Stimulated activated CD8-positive, alpha-beta memory T cell treated with anti-CD3 and anti-CD28 coated beads, Interleukin-7, amount 100 ng/mL, for 4 hours (primary cell): ENCODE measurements around the gene MMAB.

Experiments used
- DNase-seq, 2 donors: peaks; one replicate each; pipeline ENCODE4 v3.0.0-alpha.2; 2020; ENCODE audit warnings: low read depth in 2 of 2

MMAB gene

DNA sequence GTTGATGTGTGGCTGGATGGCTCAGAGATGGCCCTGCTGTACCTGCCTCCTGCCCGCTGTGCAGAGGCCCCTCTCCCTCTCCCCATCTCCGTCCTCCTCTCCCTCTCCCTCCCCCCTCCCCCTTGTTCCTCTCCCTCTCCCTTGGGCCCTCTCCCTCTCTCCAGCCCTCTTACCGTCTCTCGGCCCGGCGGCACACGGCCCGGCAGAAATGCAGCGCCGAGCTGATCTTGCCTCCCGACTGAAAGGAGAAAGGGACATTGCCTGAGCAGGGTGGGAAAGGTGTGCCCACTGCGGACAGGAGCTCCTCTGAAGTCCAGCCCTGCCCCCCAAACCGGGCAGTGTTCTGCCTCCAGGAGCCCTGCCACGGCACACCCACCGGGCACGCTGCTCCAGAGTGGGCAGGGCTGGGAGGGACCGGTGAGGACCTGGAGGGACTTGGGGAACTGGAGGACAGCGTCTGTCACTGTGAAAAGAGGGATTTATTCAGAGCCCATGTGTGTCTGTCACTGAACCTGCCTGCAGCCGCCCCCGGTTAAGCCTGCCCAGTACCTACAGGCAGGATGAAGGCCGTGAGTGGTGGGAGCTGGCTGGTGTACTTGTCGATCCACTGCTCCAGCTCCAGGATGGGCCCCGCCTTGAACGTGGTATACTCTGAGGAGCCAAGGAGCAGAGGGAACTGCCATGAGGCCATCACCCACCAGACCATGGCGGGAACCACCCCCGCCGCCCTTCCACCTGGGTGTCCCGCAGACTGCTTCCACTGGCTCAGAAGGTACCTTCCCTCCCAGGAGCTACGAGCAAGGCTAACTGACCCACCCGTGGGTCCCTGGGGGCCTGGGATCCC is 12.2 kb downstream of the MMAB start:
- DNase-seq, result no peak

DNA sequence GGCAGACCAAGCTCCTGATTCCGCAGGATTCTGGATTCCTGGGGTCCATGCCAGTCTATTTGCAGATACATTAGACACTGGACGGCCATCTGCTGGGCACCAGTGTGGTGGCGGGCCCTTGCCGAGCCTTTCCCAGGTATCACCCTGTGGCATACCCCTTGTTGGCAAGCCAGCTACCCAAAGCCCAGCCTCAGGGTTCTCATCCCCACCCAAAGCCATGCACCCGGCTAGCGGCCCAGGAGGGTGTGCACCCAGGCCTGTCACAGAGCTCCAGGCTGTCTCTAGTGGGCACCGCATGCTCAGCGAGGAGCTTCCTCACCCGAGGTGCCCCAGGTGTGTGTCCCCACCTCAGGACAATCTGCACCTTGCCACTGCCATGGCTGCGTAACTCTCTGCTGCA is 13.7 kb downstream of the MMAB start:
- DNase-seq, result no peak

DNA sequence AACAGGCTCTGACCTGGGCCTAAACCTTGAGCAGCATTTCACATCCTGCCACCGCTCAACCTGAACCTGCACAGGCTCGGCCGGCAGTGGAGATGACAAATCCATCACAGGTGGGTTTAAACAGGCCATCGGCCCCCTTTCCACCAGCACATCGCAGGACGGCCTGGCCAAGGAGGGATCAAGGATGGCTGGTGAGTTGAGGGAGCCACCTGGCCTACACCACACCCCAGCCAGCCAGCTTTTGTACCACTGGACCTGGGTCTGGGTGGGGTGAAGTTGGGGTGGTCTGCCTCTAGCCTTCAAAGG is 14.2 kb downstream of the MMAB start:
- no peak for DNase-seq

DNA sequence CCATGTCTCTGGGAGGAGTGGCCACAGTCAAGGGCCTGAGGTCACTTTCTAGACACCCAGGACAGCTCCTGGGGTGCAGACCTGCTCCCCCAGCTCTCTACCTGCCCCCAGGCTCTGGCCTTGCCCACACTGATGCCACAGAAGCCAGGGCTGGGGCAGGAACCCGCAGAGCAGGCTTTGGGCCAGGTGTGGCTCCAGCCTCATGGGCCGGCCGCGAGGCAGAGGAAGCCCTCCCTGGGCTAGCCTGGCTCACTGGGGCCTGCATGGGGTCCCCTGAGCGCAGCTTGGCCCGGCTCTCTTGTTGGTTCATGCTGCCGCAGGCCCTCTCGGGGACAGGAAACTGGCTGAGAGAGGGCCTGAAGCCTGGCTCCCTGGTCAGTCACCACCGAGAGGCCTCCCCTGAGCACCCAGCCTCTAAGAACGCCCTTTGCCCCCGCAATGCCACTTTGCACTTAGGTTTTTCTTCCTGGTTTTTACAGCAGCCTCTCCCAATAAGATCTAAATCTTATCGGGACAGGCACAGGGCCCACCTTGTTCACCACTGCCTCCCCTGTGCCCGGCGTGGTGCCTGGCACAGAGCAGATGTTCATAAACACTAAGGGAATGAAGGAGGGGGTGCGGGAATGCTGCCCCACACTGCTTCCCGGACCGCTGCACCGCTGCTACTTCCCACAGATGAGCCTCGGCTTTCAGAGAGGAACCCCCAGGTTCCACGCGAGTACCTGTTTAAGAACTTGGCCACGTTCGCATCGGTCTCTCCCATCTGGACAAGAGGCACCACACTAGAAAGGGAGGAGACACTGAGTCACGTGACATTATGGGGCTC is 14.7 kb downstream of the MMAB start:
- DNase-seq, result no peak

DNA sequence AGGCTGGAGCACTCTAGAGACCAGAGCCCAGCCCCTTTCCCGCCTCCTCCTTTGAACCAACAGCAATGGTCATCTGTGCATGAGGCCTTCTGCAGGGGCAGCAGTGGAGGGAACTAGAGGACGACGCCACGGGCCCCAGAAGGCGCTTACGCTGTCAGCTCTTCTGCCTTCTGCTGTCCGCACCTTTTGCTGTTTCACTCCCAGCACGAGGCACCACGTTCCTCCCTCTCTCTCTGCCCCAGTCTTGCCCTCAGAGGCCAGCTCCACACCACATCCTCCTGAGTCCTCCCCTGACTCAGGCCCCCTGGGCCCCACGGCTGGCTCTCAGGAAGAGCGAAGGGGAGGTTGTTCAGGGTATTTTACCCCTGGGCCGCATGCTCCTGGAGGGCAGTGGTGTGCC is 15.5 kb downstream of the MMAB start:
- DNase-seq, result no peak

DNA sequence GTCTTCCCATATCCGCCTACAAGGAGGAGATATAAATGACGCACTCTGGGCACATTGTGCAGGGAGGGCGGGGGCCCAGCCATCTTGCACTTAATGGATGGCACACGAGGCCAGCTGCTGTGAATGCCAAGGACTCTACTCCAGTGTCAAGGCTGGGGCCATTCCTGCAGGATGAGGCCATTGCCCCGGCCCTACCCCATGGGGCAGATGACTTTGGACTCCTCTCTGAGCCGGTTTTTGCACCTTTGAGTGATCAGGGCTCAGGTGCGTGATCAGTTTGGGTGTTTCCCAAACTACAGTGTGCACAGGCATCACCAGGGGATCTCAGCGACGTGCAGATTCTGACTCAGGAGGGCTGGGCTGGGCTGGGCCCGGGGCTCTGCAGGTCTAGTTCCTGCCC is 16.1 kb downstream of the MMAB start:
- no peak for DNase-seq

DNA sequence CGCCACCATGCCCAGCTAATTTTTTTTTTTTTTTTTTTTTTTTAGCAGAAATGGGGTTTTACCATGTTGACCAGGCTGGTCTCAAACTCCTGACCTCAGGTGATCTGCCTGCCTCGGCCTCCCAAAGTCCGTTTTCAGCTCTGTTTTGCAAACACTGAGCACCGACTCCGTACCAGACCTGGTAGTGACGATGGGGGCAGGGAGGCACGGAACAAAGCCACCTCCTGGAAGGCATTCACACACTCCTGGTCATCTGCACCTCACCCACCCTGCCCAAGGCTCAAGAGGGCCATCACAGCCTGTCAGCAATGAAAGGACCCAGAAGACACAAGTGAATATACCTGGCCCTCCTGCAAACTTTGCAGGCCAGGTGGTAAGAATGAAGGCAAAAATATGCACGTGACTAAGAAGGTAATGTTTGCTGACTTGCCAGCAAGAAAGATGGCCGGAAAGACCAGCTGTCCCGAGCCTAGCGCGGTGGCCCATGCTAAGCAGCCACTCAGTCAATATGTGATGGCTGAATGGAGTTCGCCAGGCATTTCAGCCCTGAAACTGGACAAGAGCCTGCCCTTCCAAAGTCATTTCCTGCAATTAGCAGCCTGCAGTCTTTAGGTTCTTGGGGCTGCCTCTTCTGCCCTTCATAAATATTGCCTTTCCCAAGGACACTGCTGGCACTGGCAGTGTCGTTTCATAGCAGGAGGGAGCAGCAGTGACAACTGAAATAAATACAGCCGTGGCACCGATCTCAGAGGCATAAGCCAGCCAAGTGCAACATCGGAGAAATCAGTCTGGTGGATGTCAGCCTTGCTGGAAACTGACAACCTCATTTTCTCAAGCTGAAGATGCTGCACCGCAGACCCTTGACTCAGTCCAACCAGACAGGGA is 17.6 kb downstream of the MMAB start:
- DNase-seq, result no peak

DNA sequence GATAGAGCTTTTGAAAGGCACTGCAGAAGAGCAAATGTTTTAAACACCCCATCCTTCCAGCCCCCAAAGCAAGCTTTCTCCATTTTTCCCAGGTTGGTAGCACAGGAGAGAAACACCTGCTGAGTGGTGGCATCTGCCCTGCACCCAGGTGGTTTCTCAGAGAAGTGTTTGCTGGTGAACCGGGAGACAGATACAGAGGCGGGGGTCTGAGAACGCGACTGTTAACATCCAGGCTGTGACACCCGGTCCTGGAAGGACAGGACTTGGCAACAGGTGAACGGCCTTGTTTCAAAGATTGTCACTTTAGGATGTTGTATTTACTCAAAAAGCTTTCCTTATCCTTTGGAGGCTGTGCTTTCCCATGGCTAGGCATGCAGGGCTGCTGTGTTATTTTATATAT is 18.5 kb downstream of the MMAB start:
- DNase-seq, result no peak

DNA sequence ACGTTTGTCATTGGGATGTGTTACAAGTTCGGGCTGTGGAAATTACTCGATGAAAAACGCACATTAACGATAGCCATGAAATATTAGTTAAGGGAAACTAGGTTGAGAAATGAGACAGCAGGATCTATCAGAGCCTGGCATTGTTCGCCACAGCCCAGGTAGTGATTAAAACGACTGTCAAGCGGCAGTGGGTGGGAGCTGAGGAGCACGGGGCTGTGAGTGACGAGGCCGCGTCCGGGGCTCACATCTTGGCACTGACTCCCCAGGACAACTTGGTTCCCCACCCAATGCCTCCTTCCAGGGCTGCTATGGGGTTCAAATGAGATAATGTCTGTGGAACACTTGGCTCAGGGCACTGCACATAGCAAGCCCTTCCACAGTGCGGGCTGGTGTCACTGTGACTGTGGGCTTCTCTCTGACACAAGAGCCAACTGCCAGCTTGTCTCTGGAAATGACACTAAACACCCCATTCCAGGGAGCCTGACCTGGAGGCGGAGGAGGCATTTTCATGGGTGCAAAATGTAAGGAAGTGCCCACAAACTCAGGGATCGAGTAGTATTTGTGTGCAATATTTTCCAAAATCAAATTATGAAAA is 19.3 kb downstream of the MMAB start:
- no peak for DNase-seq

DNA sequence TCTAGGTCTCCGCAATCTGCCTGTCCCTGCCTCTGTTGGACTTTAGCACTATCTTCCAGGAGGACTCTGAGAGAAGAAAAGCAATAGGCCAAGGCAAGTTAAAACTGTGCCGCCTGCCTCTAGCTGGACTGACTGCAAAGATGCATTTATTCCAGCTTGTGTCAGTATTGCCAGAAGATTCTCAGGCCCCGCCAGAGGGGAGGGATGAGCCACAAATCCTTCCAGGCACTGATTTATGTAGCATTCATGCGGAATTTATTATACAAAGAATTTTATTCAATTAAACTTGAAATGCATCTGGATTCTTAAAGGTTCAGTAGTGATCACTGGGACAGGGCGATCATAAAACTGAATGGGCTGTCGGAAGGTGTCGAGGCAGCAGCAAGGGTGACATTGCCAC is 19.8 kb downstream of the MMAB start:
- DNase-seq, result no peak

DNA sequence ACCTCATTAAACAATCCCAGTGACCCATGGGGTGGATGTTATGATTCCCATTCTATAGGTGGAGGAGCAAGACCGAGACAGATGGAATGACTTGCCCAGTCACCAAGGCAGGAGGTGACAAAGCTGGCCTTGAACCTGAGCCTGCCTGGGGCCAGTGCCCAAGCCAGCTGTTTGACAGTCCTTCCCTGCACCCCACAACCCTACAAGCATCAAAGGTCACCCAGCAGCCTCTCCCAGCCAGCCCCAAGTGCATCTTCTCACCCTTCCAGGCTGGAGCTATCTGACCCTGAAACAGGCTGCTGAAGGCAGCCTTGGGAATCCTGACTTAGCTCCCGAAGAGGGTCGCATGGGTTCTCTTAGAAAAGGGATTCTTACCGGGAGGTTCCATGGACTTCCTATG is 20.3 kb downstream of the MMAB start:
- no peak for DNase-seq

DNA sequence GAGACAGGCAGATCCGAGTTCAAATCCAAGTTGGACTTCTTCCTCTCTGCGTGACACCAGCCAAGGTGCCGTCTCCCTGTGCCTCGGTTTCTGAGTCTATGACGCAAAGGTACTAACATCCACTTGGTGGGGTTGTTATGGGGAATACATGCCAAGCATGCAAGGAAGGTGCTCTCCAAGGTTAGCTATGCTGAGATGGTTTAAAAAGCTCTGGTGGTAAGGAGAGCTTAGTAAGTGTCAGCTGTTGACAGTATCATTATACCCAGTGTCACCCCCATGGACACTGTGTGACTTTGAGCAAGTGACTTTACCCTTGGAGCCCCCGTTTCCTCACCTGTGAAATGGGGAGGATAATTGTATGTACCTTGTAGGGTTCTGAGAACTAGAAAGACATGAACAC is 22.2 kb downstream of the MMAB start:
- DNase-seq, result no peak

DNA sequence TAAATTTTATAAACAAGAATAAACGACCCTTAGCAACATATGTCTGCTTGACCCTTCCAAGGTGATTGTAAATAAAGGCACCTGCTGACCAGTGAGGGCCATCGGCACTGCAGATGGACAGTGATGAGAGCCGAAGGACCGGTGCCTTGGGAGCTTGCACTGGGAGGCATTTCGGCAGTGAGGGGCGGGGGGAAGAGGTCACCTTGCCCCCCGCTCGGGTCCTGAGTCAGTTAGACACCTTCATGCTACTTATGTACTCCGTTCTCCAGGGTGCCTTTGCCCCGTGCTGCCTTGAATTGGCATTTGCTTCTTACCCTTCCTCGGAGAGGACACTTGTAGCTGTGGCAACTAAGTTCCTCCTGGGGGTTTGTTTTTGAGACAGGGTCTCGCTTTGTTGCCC is 23.0 kb downstream of the MMAB start:
- DNase-seq, result no peak

DNA sequence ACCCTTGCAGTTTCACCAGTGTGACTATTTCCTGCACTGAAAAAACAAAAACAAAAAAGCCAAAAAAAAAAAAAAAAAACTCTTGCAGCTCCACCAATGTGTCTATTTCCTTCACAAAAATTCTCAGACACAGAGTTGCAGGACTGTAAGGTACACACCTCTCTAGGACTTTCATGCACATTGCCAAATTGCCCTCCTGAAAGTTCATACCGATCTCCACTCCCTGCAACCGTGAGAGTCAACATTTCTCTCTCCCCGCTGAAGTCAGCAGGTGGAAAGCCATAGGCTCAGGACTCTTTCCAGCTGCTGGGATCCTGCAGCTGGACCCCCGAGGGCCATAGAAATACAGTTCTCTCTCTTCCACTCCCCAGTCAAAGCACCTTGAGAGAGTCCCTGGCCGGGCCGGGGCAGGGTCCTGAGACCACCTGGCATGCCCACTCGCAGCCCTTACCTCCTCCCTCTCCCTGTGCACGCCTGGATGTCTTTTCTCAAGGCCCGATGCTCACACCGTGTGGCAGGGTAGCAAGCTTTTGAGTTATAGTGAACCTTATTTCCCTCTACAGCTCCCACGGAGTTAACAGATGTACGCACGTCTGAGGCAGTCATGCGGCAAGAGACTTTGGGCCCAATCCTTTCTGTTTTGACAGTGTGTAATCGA is 23.6 kb downstream of the MMAB start:
- DNase-seq, result no peak

DNA sequence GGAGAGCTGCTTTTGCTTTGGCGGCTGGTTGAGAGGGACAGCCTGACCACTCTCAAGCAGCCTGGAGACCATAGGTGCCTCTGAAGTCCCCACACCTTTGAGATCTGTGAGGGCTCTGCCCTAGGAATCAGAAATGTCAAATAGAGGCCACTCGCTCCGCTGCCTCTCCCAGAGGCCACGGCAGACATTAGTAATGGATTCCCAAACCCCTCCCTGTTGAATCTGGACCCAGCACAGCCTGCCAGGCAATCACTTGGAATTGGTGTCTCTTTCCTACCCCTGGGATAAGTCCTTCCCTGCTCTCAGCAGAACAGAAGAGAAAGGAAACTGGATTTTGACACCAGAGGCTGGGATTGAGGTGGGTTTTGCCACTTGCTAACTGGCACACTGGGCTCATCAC is 25.0 kb downstream of the MMAB start:
- no peak for DNase-seq

DNA sequence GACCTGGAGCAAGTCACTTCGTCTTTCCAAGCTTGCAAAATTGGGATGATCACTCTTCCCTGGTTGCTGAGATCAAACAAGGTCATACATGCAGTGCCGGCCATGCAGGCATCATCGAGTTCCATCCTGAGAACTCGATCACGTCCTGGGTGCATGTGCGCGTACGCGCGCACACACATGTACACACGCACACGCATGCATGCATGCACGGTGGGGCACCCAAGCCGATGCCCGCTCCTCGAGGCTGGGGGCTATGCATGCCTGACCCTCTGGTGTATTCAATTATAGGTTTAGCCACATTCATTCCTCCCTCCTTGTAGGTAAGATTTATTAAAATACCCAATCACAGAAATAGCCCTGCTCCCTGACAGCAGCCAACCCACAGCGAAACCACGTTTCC is 26.0 kb downstream of the MMAB start:
- DNase-seq, result no peak

DNA sequence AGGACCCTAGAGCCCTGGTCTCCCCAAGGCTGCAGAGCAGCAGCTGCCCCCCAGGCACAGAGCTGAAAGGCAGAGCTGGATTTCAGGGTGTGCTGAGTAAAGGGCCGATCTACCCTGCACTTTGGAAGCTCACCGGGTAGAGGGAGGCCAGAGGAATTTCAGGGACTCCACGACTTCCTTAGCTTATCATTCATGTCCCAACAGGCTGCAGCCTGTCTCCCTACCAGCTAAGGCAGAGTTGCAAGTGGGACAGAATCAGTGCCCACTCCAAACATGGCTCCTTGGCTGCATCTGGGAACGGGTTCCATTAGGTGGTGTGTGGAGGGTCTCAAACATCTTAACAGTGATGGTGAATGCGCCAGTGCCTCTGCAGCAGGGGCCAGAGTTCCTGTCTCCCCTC is 27.5 kb downstream of the MMAB start:
- no peak for DNase-seq

DNA sequence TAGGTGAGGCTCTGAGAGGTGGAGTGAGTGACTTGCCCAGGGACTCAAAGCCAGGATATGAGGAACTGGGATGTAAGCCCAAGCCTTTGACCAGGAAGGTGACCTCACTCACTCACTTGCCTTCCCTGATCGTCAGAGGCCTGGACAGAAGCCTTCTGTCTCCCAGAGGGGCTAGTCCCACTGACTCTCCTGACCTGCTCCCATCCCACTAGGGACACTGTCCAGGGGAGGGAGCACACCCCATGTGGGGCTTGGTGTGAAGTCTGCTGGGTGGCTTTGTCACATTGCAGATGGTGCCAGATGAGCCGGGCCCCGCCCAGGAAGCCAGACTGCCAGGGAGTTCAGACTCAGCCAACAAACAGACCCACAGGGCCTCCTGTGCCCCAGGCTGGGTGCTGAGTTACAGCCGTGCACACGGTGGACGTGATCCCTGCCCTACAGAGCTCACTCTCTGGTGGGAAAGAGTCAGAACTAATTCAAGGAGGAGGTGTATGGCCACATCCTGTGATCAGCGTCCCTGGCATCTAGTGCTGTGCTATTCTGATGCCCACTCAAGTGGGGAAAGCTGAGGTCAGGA is 28.3 kb downstream of the MMAB start:
- peak in 1 of 2 donors; percentile 11 for DNase-seq

DNA sequence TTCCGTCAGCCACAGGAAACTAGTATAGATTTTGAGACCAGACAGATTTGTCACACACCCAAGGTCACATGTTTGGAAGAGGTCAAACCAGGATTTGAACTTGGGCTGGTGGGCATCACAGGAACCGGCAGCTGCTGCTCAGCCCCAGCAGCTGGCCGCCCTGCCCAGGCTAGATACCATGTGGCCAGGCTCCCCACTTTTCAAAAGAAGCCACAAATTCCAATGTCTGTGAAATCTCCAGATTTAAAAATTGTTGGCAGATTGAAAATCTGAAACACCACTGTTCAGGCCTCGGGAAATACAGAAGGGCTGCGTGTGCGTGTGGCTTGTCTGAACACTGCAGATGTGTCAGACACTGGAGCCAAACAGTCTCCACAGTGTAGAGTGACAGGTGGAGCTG is 30.4 kb downstream of the MMAB start:
- no peak for DNase-seq

DNA sequence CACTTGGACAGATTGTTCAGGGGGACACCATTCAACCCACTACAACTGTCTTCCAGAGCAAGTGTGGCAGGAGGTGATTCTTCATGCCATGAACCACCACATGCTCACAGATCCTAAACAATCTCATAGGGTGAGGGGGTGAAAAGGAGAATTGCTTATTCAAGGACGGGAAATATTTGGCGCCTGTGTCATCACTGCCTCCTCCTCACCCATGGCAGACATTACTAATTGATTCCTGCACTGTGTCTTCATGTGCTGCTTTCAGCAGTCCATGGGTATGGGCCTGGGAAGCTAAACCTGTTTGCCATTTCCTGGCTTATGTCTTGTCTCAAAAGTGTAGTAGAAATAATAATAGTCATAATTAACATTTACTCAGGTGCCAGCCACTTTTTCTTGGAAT is 31.3 kb downstream of the MMAB start:
- no peak for DNase-seq

DNA sequence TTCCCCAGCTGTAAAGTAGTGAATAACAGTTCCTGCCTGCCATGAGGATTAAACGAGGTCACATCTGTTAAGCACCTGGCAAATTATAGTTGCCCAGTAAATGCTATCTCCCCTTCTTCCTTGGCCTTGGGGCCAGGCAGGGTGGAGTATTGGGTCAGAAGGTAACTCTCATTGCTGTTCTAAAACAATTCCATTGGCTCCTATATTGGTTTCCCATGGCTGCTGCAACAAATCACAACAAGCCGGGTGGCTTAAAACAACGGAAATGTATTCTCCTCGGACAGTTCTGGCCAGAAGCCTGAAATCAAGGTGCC is 31.9 kb downstream of the MMAB start:
- DNase-seq, result no peak
